ENCODE data around the gene KRT20. TPM values are rescaled to one million over a fixed set of nuclear protein-coding genes. Genes with fewer than 3 reads are reported as not detected.

KRT20 gene
- total and polyA plus RNA-seq, 2 of the 13 experiments (the other 11 are each of a cell fraction or from before 2014, with no cell fraction given): 0.13 to 0.20 TPM

DNA sequence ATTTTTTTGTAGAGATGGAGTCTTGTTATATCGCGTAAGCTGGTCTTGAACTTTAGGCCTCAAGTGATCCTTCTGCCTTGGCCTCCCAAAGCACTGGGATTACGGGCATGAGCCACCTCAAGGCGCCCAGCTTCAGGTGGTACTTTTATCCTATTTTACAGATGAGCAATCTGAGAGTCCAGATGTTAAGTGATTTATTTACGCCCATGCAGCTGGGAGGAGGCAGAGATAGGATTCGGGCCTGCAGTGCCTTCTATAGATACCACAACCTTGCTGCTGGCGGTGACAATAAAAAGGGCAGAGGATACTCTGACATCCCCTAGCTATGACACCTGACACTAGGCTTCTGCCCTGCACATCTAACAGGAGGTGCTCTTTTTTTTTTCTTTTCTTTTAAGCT lies 13.7 kb downstream of the KRT20 start:
- Histone ChIP-seq H3K9me3 (ENCODE audit: low read length) (no peaks in the 10 kb centered on the region), H3K9ac (ENCODE audit: insufficient read depth, low read depth, low read length) (no peak overlapping the region), H3K27ac (ENCODE audit: extremely low read length, insufficient read depth, low read length) (no peak overlapping the region), H3K4me3 (replicated peaks in 1 of 3; ENCODE audit: insufficient read depth in 1 of 3, low read depth in 2 of 3, low read length in 3 of 3) (no peak overlapping the region), H3K27me3 (ENCODE audit: control insufficient read depth in 1 of 2, insufficient read depth in 2 of 2, low read length in 2 of 2) (peaks cover 0 to 7% of the 10 kb centered on the region in 2 experiments; a peak in 1 of 5 replicates), H3K4me1 (ENCODE audit: insufficient read depth, low read length) (no peaks in the 10 kb centered on the region), H4K20me1 (ENCODE audit: insufficient read depth, low read length) (no peaks in the 10 kb centered on the region), H3K4me2 (ENCODE audit: low read depth, low read length) (no peak overlapping the region), H2AFZ (ENCODE audit: low read length) (no peak overlapping the region), H3K79me2 (ENCODE audit: insufficient read depth, low read length) (no peaks in the 10 kb centered on the region), H3K36me3 (replicated peaks in 1 of 2; ENCODE audit: control insufficient read depth in 1 of 2, insufficient read depth in 2 of 2, low read length in 2 of 2) (no peaks in the 10 kb centered on the region)
- ChIA-PET CTCF (ENCODE audit: low intra/inter-chr PET ratio, low total read pairs) (no interaction called here), POLR2A (no interaction called here)
- in situ Hi-C loops (cut with HindIII; ENCODE audit: extremely low pct_ligation_motif_present, low pct_unique_long_range_greater_than_20kb): no loop called here
- no peak for TF ChIP-seq ZNF770 (CRISPR knock-in tag; IDR thresholded peaks at IDR 0.05)
- no peak for TF ChIP-seq KLF11 (CRISPR knock-in tag; IDR thresholded peaks at IDR 0.05)
- TF ChIP-seq ZNF816 (CRISPR knock-in tag; IDR thresholded peaks at IDR 0.05; ENCODE audit: borderline replicate concordance): no peak
- no peak for TF ChIP-seq DMAP1 (CRISPR knock-in tag; IDR thresholded peaks at IDR 0.05)
- 61% methylated on average over 7 of the region's 7 CpGs for WGBS (ENCODE audit: low lambda C conversion rate)
- ATAC-seq: no peak
- intact Hi-C loops (cut with micrococcal nuclease; ENCODE audit: unreplicated experiment): no loop called here
- no TSS peak for BruUV-seq (replicated peaks)
- no peak for FAIRE-seq
- DNase-seq (ENCODE audit: low spot score): no peak

DNA sequence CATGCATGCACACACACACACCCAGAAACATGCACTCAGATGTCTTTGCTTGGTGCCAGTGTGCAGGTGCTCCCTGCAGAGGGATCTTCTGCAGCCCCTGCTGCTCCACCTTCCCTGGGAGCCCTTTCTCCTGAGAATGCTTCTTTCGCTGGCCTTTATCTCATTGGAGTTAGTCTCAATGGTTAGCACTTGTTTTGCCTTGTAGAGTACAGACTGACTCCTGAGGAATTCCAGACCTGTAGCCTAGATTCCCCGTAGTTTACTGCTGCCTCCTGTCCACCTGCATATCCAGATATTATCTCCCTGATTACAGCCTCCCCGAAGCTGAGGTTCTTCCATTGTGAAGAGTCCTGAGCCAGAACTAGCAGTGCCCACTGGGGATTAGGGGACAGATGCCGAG lies 14.9 kb downstream of the KRT20 start:
- intact Hi-C loops (cut with micrococcal nuclease; ENCODE audit: unreplicated experiment): no loop called here
- DNase-seq (ENCODE audit: low spot score): no peak
- FAIRE-seq: no peak
- Histone ChIP-seq H3K36me3 (replicated peaks in 1 of 2; ENCODE audit: control insufficient read depth in 1 of 2, insufficient read depth in 2 of 2, low read length in 2 of 2) (no peaks in the 10 kb centered on the region), H3K27me3 (ENCODE audit: control insufficient read depth in 1 of 2, insufficient read depth in 2 of 2, low read length in 2 of 2) (peaks cover 0 to 7% of the 10 kb centered on the region in 2 experiments; a peak in 1 of 5 replicates), H3K9me3 (ENCODE audit: low read length) (no peaks in the 10 kb centered on the region), H3K79me2 (ENCODE audit: insufficient read depth, low read length) (no peaks in the 10 kb centered on the region), H3K27ac (ENCODE audit: extremely low read length, insufficient read depth, low read length) (no peak overlapping the region), H3K4me3 (replicated peaks in 1 of 3; ENCODE audit: insufficient read depth in 1 of 3, low read depth in 2 of 3, low read length in 3 of 3) (no peak overlapping the region), H2AFZ (ENCODE audit: low read length) (no peak overlapping the region), H3K9ac (ENCODE audit: insufficient read depth, low read depth, low read length) (no peak overlapping the region), H4K20me1 (ENCODE audit: insufficient read depth, low read length) (no peaks in the 10 kb centered on the region), H3K4me1 (ENCODE audit: insufficient read depth, low read length) (no peaks in the 10 kb centered on the region), H3K4me2 (ENCODE audit: low read depth, low read length) (no peak overlapping the region)
- in situ Hi-C loops (cut with HindIII; ENCODE audit: extremely low pct_ligation_motif_present, low pct_unique_long_range_greater_than_20kb): no loop called here
- BruUV-seq (replicated peaks): no TSS peak
- ChIA-PET CTCF (ENCODE audit: low intra/inter-chr PET ratio, low total read pairs) (no interaction called here), POLR2A (no interaction called here)
- no peak for ATAC-seq
- WGBS (ENCODE audit: low lambda C conversion rate): 14% methylated on average over 4 of the region's 4 CpGs
- TF ChIP-seq TEF (CRISPR knock-in tag; IDR thresholded peaks at IDR 0.05) (no peak), JUNB (CRISPR knock-in tag; IDR thresholded peaks at IDR 0.05; ENCODE audit: borderline replicate concordance) (no peak), SRSF1 (optimal IDR thresholded peaks at IDR 0.05; ENCODE audit: low read depth, low read length) (no peak)
- TF ChIP-seq, protein P1, sequence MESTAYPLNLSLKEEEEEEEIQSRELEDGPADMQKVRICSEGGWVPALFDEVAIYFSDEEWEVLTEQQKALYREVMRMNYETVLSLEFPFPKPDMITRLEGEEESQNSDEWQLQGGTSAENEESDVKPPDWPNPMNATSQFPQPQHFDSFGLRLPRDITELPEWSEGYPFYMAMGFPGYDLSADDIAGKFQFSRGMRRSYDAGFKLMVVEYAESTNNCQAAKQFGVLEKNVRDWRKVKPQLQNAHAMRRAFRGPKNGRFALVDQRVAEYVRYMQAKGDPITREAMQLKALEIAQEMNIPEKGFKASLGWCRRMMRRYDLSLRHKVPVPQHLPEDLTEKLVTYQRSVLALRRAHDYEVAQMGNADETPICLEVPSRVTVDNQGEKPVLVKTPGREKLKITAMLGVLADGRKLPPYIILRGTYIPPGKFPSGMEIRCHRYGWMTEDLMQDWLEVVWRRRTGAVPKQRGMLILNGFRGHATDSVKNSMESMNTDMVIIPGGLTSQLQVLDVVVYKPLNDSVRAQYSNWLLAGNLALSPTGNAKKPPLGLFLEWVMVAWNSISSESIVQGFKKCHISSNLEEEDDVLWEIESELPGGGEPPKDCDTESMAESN (CRISPR knock-in tag; conservative IDR thresholded peaks at IDR 0.05): no peak
- TF ChIP-seq, protein P2, sequence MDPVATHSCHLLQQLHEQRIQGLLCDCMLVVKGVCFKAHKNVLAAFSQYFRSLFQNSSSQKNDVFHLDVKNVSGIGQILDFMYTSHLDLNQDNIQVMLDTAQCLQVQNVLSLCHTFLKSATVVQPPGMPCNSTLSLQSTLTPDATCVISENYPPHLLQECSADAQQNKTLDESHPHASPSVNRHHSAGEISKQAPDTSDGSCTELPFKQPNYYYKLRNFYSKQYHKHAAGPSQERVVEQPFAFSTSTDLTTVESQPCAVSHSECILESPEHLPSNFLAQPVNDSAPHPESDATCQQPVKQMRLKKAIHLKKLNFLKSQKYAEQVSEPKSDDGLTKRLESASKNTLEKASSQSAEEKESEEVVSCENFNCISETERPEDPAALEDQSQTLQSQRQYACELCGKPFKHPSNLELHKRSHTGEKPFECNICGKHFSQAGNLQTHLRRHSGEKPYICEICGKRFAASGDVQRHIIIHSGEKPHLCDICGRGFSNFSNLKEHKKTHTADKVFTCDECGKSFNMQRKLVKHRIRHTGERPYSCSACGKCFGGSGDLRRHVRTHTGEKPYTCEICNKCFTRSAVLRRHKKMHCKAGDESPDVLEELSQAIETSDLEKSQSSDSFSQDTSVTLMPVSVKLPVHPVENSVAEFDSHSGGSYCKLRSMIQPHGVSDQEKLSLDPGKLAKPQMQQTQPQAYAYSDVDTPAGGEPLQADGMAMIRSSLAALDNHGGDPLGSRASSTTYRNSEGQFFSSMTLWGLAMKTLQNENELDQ (CRISPR knock-in tag; IDR thresholded peaks at IDR 0.05; ENCODE audit: borderline replicate concordance): no peak

Data from HepG2 (cell line).